ENCODE measurements around the gene HM13. TPM values are rescaled to one million over a fixed set of nuclear protein-coding genes. Genes with fewer than 3 reads are reported as not detected.
A peak's percentile ranks its signal among the peaks of the same experiment; 100 is the strongest.

The HM13 gene
- total and polyA plus RNA-seq, 2 of the 13 experiments (the other 11 are each of a cell fraction or from before 2014, with no cell fraction given) = 118 to 243 TPM

GRCh38 chr20:31569163-31570020 is 55.1 kb downstream of the HM13 start (continued):
- TF ChIP-seq BCL3 (CRISPR knock-in tag; IDR thresholded peaks at IDR 0.05) (peak; percentile 70; the same call in 1 of the 2 replicates), CTCF (CRISPR knock-in tag; IDR thresholded peaks at IDR 0.05) (peak; percentile 90), PREB (CRISPR knock-in tag; IDR thresholded peaks at IDR 0.05) (no peak), SALL2 (CRISPR knock-in tag; IDR thresholded peaks at IDR 0.05) (peak; percentile 89), IRX3 (CRISPR knock-in tag; IDR thresholded peaks at IDR 0.05; ENCODE audit: borderline replicate concordance, low read depth) (peak; percentile 80; the same call in 1 of the 2 replicates), EED (CRISPR knock-in tag; IDR thresholded peaks at IDR 0.05) (0 out of 2 replicates have a peak, but pooled peaks have one; percentile 33), HMGXB3 (CRISPR knock-in tag; IDR thresholded peaks at IDR 0.05; ENCODE audit: borderline replicate concordance) (0 out of 2 replicates have a peak, but pooled peaks have one; percentile 12), PHB2 (IDR thresholded peaks at IDR 0.05; ENCODE audit: partially characterized antibody) (no peak), ZSCAN12 (CRISPR knock-in tag; IDR thresholded peaks at IDR 0.05) (0 out of 2 replicates have a peak, but pooled peaks have one; percentile 69), ISL2 (CRISPR knock-in tag; IDR thresholded peaks at IDR 0.05) (0 out of 2 replicates have a peak, but pooled peaks have one; percentile 31), ZNF317 (CRISPR knock-in tag; IDR thresholded peaks at IDR 0.05) (peak; percentile 77; the same call in 1 of the 2 replicates), SMYD3 (CRISPR knock-in tag; IDR thresholded peaks at IDR 0.05) (0 out of 2 replicates have a peak, but pooled peaks have one; percentile 37), KAT7 (CRISPR knock-in tag; IDR thresholded peaks at IDR 0.05; ENCODE audit: borderline replicate concordance) (peak; percentile 45; the same call in 1 of the 2 replicates), ZNF276 (CRISPR knock-in tag; IDR thresholded peaks at IDR 0.05; ENCODE audit: low read depth) (0 out of 2 replicates have a peak, but pooled peaks have one; percentile 28), TAF1 (CRISPR knock-in tag; IDR thresholded peaks at IDR 0.05) (peak; percentile 51; the same call in 1 of the 2 replicates), ZNF232 (CRISPR knock-in tag; IDR thresholded peaks at IDR 0.05; ENCODE audit: borderline replicate concordance) (peak; percentile 56; the same call in 1 of the 2 replicates), ZNF34 (CRISPR knock-in tag; IDR thresholded peaks at IDR 0.05; ENCODE audit: borderline replicate concordance) (peak; percentile 60)

Data from HepG2 (cell line).